ENCODE data around the gene MRPL53. TPM values are rescaled to one million over a fixed set of nuclear protein-coding genes. Genes with fewer than 3 reads are reported as not detected.

Gene MRPL53
- total and polyA plus RNA-seq, 9 of the 15 experiments (the other 6 are each of a cell fraction or from before 2014, with no cell fraction given): 11.5 to 87.9 (median 41.1) TPM

DNA sequence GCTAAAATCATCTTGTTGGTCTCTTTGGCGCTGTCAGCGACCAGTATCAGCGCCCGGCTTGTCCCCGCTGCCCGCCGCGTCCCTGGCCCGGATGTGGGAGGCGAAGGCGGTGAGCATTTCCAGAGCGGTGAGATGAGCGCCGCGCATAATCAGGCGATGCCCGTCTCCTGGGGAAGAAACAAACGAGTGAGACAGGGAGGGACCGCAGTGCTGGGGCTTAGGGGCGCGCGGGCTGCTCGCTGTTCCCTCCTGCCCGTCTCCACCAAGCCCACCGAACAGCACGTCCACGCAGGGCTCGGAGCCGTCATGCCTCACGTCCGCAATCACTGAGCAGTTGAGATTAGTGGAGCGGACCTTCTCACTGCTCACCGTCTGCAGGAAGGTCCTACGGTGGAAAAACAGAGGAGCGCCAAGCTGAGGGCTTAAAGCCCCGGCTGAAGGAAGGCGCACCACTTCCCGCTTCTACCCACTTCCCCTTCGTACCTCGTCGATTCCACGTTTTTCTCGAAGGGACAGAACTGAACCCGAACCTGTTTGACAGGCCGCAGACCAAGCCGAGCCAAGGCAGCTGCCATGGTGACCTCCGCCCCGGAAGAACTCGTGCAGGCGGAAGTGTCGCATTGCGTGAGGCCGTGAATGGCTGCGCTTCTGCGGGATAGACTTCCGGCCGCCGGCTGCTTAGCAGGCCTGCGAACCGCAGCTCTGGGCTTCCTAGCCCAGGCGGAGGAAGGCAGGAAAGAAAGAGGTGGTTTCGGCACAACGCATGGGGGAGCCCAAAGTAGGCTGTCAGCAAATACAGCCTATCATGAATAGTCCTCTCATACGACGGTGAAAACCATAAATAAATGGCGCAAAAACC, at the start of gene MRPL53 (continued):
- no peak for TF ChIP-seq MITF (IDR thresholded peaks at IDR 0.05)
- TF ChIP-seq NFIC (IDR thresholded peaks at IDR 0.05): peak; percentile 47; the same call in 1 of the 2 replicates
- TF ChIP-seq HNRNPH1 (optimal IDR thresholded peaks at IDR 0.05; ENCODE audit: low read depth, low read length): no peak
- no peak for TF ChIP-seq ZNF717 (CRISPR knock-in tag; IDR thresholded peaks at IDR 0.05)
- no peak for TF ChIP-seq CHAMP1 (IDR thresholded peaks at IDR 0.05)
- TF ChIP-seq MEIS2 (IDR thresholded peaks at IDR 0.05; ENCODE audit: partially characterized antibody): peak; percentile 72
